ENCODE measurements around the gene HM13. TPM values are rescaled to one million over a fixed set of nuclear protein-coding genes. Genes with fewer than 3 reads are reported as not detected.

The HM13 gene
- total and polyA plus RNA-seq, 2 of the 13 experiments (the other 11 are each of a cell fraction or from before 2014, with no cell fraction given) = 118 to 243 TPM

GRCh38 chr20:31606804-31607639 lies 92.8 kb downstream of the HM13 start (continued):
- TF ChIP-seq ZNF780A (CRISPR knock-in tag; IDR thresholded peaks at IDR 0.05) (0 out of 2 replicates have a peak, but pooled peaks have one; percentile 76), SMYD3 (CRISPR knock-in tag; IDR thresholded peaks at IDR 0.05) (no peak; the same call in 1 of the 2 replicates), HOXA5 (CRISPR knock-in tag; IDR thresholded peaks at IDR 0.05) (no peak), ZNF562 (CRISPR knock-in tag; IDR thresholded peaks at IDR 0.05; ENCODE audit: borderline replicate concordance) (peak; percentile 91), CBX5 (CRISPR knock-in tag; IDR thresholded peaks at IDR 0.05; ENCODE audit: borderline replicate concordance) (peak; percentile 82), ZNF670 (CRISPR knock-in tag; IDR thresholded peaks at IDR 0.05; ENCODE audit: borderline replicate concordance) (peak; percentile 51), ZNF33B (CRISPR knock-in tag; IDR thresholded peaks at IDR 0.05) (0 out of 2 replicates have a peak, but pooled peaks have one; percentile 23), RBAK (CRISPR knock-in tag; IDR thresholded peaks at IDR 0.05) (no peak), KLF11 (CRISPR knock-in tag; IDR thresholded peaks at IDR 0.05) (peak; percentile 87; the same call in 1 of the 2 replicates), ZNF773 (CRISPR knock-in tag; IDR thresholded peaks at IDR 0.05; ENCODE audit: borderline replicate concordance) (no peak)
- TF ChIP-seq, protein P1, sequence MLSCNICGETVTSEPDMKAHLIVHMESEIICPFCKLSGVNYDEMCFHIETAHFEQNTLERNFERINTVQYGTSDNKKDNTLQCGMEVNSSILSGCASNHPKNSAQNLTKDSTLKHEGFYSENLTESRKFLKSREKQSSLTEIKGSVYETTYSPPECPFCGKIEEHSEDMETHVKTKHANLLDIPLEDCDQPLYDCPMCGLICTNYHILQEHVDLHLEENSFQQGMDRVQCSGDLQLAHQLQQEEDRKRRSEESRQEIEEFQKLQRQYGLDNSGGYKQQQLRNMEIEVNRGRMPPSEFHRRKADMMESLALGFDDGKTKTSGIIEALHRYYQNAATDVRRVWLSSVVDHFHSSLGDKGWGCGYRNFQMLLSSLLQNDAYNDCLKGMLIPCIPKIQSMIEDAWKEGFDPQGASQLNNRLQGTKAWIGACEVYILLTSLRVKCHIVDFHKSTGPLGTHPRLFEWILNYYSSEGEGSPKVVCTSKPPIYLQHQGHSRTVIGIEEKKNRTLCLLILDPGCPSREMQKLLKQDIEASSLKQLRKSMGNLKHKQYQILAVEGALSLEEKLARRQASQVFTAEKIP (CRISPR knock-in tag; IDR thresholded peaks at IDR 0.05; ENCODE audit: borderline replicate concordance) = no peak
- TF ChIP-seq, protein P2, sequence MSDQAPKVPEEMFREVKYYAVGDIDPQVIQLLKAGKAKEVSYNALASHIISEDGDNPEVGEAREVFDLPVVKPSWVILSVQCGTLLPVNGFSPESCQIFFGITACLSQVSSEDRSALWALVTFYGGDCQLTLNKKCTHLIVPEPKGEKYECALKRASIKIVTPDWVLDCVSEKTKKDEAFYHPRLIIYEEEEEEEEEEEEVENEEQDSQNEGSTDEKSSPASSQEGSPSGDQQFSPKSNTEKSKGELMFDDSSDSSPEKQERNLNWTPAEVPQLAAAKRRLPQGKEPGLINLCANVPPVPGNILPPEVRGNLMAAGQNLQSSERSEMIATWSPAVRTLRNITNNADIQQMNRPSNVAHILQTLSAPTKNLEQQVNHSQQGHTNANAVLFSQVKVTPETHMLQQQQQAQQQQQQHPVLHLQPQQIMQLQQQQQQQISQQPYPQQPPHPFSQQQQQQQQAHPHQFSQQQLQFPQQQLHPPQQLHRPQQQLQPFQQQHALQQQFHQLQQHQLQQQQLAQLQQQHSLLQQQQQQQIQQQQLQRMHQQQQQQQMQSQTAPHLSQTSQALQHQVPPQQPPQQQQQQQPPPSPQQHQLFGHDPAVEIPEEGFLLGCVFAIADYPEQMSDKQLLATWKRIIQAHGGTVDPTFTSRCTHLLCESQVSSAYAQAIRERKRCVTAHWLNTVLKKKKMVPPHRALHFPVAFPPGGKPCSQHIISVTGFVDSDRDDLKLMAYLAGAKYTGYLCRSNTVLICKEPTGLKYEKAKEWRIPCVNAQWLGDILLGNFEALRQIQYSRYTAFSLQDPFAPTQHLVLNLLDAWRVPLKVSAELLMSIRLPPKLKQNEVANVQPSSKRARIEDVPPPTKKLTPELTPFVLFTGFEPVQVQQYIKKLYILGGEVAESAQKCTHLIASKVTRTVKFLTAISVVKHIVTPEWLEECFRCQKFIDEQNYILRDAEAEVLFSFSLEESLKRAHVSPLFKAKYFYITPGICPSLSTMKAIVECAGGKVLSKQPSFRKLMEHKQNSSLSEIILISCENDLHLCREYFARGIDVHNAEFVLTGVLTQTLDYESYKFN (CRISPR knock-in tag; conservative IDR thresholded peaks at IDR 0.05) = peak; percentile 57; the same call in 1 of the 2 replicates
- TF ChIP-seq, protein P3, sequence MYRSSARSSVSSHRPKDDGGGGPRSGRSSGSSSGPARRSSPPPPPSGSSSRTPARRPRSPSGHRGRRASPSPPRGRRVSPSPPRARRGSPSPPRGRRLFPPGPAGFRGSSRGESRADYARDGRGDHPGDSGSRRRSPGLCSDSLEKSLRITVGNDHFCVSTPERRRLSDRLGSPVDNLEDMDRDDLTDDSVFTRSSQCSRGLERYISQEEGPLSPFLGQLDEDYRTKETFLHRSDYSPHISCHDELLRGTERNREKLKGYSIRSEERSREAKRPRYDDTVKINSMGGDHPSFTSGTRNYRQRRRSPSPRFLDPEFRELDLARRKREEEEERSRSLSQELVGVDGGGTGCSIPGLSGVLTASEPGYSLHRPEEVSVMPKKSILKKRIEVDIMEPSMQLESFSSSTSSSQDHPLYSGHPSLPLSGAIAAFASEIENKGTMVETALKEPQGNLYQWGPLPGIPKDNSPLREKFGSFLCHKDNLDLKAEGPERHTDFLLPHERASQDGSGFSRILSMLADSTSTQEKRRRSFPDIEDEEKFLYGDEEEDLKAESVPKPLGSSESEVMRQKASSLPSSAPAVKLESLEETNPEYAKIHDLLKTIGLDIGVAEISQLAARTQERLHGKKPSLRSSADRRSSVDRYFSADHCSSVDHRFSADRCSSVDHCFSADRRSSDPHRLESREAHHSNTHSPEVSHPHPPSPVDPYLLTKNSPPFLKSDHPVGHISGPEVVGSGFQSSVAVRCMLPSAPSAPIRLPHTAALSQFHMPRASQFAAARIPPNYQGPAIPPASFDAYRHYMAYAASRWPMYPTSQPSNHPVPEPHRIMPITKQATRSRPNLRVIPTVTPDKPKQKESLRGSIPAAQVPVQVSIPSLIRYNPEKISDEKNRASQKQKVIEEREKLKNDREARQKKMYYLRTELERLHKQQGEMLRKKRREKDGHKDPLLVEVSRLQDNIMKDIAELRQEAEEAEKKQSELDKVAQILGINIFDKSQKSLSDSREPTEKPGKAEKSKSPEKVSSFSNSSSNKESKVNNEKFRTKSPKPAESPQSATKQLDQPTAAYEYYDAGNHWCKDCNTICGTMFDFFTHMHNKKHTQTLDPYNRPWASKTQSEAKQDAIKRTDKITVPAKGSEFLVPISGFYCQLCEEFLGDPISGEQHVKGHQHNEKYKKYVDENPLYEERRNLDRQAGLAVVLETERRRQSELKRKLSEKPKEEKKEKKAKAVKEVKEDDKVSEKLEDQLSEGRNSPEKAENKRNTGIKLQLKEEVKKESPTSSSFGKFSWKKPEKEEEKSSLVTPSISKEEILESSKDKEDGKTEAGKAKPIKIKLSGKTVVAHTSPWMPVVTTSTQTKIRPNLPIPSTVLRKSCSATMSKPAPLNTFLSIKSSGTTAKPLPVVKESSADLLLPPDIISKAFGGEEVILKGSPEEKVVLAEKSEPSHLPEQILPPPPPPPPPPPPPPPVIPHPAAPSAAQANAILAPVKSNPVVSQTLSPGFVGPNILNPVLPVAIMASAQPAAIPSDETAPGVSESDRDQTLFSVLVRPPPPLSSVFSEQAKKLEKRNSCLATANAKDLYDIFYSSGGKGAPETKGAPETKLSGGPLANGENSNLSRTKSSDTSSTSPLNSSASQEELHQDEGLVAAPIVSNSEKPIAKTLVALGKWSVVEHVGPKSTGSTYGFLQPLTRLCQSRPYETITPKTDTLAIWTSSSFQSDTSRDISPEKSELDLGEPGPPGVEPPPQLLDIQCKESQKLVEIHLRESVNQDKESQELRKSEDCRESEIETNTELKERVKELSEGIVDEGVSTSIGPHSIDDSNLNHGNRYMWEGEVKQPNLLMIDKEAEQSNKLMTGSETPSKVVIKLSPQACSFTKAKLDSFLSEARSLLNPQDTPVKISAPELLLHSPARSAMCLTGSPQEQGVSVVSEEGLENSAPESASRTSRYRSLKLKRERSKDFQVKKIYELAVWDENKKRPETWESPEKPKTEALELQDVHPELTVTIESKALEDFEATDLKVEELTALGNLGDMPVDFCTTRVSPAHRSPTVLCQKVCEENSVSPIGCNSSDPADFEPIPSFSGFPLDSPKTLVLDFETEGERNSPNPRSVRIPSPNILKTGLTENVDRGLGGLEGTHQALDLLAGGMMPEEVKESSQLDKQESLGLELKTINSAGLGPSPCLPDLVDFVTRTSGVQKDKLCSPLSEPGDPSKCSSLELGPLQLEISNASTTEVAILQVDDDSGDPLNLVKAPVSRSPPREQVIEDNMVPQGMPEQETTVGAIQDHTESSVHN (CRISPR knock-in tag; IDR thresholded peaks at IDR 0.05) = peak; percentile 40; the same call in 1 of the 2 replicates

Measured in HepG2 (cell line).